ENCODE measurements around the gene REM2.
A peak's percentile ranks its signal among the peaks of the same experiment; 100 is the strongest.

REM2 gene, protein sequence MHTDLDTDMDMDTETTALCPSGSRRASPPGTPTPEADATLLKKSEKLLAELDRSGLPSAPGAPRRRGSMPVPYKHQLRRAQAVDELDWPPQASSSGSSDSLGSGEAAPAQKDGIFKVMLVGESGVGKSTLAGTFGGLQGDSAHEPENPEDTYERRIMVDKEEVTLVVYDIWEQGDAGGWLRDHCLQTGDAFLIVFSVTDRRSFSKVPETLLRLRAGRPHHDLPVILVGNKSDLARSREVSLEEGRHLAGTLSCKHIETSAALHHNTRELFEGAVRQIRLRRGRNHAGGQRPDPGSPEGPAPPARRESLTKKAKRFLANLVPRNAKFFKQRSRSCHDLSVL

DNA sequence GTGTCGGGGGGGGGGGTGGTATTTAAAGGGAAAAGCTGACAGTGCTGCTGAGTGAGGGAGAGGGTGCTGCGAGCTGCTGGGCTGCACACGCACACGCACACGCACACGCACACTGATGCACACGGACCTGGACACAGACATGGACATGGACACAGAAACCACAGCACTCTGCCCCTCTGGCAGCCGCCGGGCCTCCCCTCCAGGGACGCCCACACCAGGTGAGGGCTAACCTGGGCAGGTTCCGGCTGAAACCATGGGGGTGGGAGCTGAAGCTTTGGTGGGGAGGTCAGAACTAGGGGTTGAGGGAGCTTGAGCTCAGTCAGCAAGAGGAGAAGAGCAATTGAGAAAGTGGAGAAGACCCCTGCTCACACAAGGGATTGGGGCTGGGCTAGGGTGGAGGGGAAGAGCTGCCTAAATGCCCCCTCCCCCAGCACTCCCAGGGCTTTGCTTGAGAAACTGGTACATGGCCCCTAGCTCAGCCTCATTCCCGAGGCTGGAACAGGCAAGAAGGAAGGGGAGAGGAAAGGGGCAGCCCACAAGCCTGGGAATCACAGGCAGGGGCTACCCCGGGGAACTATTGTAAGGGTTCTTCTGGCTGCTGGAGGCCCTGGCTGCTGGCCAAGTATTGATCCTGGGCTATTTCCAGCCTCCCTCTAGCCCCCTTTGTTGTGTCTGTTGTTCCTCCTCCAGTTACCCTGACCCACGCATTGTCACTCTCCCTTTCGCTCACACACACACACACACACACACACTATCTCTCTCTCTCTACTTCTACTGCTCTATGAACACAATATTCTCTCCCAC, at the start of gene REM2:
Gene REM2, plus strand, starts transcription at position 50 of the 804 bp plus-strand sequence. Its CDS starts 66 bp downstream, at position 116.
- no peak for DNase-seq (ENCODE audit: low read depth, low spot score)

DNA sequence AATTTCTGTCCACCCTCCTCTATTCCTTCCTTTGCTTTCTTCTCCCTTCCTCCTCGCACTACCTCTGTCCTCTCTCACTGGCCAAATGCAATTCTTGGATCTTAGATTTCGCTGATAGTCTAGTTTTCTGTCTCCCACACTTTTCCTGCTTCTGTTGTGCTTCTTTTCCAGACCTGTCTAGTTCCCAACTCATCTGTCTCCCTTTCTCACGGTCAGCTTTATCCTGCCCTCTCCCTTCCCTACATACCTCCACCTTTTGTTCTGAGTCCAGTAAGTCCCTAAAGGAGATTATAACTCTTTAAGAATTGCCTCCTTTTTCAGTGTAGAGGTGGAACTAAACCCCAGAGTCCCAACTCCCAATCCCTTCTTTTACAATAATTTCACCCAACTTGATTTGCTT, 47.5 kb upstream of the REM2 start:
- no peak for DNase-seq (ENCODE audit: low read depth, low spot score)

- peak; percentile 74 for DNase-seq (ENCODE audit: low read depth, low spot score)
Observed at GRCh38 chr14:22836301-22837113, 46.5 kb upstream of the REM2 start, which contains the start of gene MMP14. Gene MMP14, plus strand, starts transcription at chr14:22836585. Its CDS starts 233 bp downstream, at chr14:22836818.

DNA sequence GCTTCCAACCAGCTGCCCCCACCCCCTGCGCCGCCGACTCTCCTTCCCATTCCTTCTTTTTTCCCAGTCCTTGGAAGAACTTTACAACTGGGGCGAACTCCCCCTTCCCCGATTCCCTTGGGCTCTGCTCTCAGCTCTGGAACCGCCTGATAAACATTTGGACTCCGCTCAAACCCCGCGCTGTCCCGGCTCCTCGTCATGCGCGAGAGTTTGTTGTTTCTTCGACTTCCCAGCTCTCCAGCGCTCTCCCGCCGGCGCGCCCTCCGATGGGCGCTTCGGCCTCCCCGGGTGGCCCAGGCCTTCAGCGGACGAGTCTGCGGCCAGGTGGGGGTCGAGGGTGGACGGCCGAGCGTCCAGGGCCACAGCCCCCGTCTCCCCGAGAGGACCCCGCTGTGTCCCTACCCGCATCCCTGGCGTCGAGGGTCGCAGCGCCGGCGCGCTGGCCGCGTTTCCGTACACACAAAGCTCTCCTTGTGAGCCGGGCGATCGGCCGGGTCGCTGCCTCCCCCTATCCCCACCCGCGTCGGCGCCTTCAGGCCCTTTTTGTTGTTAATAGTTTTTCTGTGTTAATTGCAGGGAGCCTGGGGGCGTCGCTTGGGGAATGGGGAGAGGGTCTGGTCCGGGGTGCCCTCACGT, 45.8 kb upstream of the REM2 start:
- no peak for DNase-seq (ENCODE audit: low read depth, low spot score)

- no peak for DNase-seq (ENCODE audit: low read depth, low spot score)
Observed at GRCh38 chr14:22837750-22838538, 45.1 kb upstream of the REM2 start.

DNA sequence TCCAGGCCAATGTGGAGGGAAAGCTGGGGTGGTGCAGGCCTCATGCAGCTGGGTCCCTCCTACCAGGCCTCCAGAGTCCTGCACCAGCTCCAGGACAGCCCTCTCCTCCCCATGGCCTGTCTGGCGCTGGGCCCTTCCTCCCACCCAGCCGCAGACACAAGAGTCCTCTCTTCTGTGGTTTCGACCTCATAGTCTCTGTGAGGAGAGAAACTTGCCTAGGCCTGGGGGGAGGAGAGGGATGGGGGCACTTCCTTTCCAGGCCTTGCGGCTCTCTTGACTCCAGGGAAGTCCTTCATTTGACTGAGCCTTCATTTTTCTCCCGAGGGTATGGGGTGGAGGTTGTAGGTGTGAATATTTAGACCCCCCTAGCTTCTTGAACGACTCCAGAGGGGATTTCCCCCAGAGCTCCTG, 44.4 kb upstream of the REM2 start:
- no peak for DNase-seq (ENCODE audit: low read depth, low spot score)

GRCh38 chr14:22839159-22839779, 43.8 kb upstream of the REM2 start:
- DNase-seq (ENCODE audit: low read depth, low spot score), result no peak

GRCh38 chr14:22841311-22841710, 41.7 kb upstream of the REM2 start:
- DNase-seq (ENCODE audit: low read depth, low spot score), result no peak

DNA sequence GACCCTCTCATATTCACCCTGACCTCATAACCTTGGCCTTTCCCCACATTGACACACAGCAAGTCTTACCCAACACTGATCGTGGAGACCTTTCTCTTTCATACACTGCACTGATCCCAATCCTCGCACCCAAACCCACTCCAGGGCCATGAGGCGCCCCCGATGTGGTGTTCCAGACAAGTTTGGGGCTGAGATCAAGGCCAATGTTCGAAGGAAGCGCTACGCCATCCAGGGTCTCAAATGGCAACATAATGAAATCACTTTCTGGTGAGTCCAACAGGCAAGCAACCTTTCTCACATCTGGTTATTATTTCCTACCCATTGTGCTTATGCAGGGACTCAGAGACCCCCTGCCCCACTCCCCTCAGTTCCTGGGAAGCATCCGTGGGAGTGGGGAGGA, 41.3 kb upstream of the REM2 start:
- DNase-seq (ENCODE audit: low read depth, low spot score), result no peak

DNA sequence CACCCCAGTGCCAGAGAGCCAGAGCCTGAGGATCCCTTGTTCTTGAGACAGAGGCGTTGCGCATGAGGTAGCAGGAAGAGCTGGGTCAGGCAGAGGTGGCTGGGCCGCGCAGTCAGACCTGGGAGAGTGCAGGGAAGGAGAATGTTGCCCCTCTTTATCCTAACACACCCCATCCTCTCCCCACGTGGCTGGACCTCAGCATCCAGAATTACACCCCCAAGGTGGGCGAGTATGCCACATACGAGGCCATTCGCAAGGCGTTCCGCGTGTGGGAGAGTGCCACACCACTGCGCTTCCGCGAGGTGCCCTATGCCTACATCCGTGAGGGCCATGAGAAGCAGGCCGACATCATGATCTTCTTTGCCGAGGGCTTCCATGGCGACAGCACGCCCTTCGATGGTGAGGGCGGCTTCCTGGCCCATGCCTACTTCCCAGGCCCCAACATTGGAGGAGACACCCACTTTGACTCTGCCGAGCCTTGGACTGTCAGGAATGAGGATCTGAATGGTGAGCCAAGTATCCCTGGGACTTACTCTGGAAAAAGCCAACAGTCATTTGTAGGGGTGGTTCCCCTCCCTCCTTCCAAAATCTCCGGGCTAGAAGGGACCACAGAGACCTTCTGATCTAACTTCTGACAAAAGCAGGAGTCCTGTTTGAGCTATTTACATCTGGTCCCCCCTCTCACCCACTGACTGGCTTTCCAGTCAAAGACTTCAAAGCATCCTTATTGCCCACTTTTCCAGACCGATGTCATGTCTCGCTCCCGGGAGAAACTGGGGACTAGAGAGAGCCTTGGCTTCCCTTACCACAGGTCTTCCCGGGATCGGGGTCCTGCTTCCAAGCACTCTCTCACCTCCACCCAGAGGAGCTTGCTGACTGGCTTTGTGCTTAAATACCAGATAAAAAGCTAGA, 40.6 kb upstream of the REM2 start:
- DNase-seq (ENCODE audit: low read depth, low spot score), result no peak

- no peak for DNase-seq (ENCODE audit: low read depth, low spot score)
Observed at GRCh38 chr14:22843123-22843925, 39.7 kb upstream of the REM2 start.

- DNase-seq (ENCODE audit: low read depth, low spot score), result no peak
Observed at GRCh38 chr14:22844221-22845102, 38.6 kb upstream of the REM2 start.

DNA sequence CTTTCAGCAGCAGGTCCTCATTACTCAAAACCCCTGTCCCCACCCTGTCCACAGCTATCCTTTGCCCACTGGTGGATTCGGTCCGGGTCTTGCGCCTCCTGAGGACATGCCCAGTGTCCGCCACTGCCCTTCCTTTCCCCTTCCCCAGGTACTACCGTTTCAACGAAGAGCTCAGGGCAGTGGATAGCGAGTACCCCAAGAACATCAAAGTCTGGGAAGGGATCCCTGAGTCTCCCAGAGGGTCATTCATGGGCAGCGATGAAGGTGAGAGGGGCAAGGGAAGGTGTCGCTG, 38.0 kb upstream of the REM2 start:
- no peak for DNase-seq (ENCODE audit: low read depth, low spot score)

DNA sequence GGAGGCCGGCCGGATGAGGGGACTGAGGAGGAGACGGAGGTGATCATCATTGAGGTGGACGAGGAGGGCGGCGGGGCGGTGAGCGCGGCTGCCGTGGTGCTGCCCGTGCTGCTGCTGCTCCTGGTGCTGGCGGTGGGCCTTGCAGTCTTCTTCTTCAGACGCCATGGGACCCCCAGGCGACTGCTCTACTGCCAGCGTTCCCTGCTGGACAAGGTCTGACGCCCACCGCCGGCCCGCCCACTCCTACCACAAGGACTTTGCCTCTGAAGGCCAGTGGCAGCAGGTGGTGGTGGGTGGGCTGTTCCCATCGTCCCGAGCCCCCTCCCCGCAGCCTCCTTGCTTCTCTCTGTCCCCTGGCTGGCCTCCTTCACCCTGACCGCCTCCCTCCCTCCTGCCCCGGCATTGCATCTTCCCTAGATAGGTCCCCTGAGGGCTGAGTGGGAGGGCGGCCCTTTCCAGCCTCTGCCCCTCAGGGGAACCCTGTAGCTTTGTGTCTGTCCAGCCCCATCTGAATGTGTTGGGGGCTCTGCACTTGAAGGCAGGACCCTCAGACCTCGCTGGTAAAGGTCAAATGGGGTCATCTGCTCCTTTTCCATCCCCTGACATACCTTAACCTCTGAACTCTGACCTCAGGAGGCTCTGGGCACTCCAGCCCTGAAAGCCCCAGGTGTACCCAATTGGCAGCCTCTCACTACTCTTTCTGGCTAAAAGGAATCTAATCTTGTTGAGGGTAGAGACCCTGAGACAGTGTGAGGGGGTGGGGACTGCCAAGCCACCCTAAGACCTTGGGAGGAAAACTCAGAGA, 37.0 kb upstream of the REM2 start:
- DNase-seq (ENCODE audit: low read depth, low spot score), result no peak

GRCh38 chr14:22846811-22847307, 36.2 kb upstream of the REM2 start:
- no peak for DNase-seq (ENCODE audit: low read depth, low spot score)

DNA sequence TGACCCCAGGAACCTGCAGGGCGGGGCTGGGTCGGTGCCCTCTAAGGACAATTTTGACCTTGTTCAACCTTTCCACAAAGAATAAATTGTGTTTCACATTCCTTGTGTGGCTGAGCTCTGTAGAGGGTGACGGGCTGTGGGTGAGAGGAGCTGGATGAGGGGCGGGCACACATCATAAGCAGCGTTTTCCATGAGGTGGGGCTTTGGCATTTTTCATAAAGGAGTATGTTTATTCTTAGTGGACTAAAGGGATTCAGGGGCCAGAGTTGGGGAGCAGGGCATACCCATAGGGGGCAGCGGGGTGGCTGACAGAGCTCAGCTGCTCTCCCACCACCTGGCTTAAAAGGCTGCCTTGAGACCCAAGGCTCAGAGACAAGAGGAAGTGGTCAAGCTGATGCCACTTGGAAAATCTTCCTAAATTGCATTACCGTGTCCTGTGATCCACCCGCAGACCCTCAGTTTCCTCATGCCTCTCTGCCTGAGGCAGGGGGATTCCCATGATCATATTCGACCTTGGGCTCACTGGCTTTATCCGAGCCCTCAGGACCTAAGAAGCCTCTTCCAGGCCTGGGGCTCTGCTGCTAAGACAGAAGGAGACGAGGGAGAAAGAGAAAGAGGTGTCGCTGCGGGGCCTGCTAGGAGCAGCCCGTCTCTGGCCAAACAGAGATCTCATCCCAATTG, 35.2 kb upstream of the REM2 start:
- no peak for DNase-seq (ENCODE audit: low read depth, low spot score)
